Mononuclear cell (primary cell): ENCODE data around the gene HSD17B7. TPM values are rescaled to one million over a fixed set of nuclear protein-coding genes. Genes with fewer than 3 reads are reported as not detected.

ENCODE experiments used
- H3K27me3 ChIP-seq: 2 replicates; pipeline ENCODE4 v1.6.0; 2011; ENCODE audit warnings: low read length, control low read depth; ENCODE audit not compliant: insufficient read depth
- H3K4me1 ChIP-seq: 2 replicates; pipeline ENCODE4 v1.5.1; 2011; ENCODE audit warnings: mild to moderate bottlenecking, low read length, control low read depth; ENCODE audit not compliant: insufficient read depth
- H3K4me3 ChIP-seq: 2 replicates; pipeline ENCODE4 v1.5.1; 2011; ENCODE audit warnings: mild to moderate bottlenecking, low read length, moderate library complexity
- H3K9me3 ChIP-seq: 2 replicates; pipeline ENCODE4 v1.5.1; 2011; ENCODE audit warnings: low read depth, mild to moderate bottlenecking, control low read depth, low read length
- total RNA-seq: library from RNA; depleted of rRNA; stranded (reverse); fragments of >200 nt; gene quantifications from one replicate; pipeline ENCODE4 v1.2.3, GENCODE V29; 2012

HSD17B7 gene
- total RNA-seq, 1 donor: 6.7 TPM

DNA sequence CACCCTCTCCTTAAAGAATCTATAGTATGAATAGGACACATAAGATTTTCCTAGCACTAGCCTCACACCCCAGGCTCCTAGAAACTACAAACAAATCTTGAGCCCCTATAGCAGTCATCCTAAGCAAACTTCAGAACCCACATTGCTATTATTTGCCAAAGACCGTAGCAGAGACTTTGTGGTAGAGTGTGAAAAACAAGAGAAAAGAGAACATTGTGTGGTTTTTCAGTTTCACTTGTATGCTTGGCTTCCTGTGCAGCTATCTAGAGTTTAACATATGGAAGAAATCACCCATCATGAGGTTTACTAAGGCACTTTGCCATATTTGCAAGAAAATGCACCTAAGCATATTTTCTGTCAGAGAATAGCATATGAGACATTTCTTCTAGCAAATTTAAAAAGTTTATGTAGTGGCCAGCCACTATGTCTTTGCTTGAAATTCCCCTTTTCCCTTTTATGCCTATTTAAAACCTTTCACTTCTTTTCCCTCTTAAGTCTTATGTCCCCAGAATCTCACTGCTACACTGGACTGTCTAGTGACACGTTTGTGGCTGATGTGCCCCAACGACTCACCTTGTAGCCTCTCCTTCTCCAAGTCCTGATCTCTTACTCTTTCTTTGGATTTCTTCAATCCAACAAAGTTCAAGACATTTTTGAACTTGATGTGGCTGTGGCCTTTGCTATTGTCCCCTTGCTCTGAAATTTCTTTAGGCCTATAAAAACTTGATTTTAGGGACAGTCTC is 44.8 kb downstream of the HSD17B7 start:
- Histone ChIP-seq H3K4me3 (no peak overlapping the region), H3K27me3 (no peaks in the 10 kb centered on the region), H3K9me3 (peaks cover 4% of the 10 kb centered on the region), H3K4me1 (no peaks in the 10 kb centered on the region)

DNA sequence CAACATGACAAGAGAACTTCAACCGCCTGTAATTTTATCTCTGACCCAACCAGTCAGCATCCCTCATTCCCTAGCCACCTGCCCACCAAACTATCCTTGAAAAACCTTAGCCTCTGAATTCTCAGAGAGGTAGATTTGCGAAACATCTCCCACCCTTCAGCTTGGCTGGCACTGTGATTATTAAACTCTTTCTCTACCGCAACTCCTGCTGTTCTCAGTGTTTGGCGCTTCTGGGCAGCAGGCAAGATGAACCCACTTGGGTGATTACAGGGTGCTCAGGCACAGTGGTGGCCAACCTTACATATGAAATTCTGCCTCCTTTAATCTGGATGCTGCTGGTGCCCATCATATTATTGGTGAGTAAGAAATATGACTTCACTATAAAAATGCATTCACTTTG is 48.4 kb downstream of the HSD17B7 start:
- Histone ChIP-seq H3K9me3 (peaks cover 4% of the 10 kb centered on the region), H3K27me3 (no peaks in the 10 kb centered on the region), H3K4me1 (no peaks in the 10 kb centered on the region), H3K4me3 (no peak overlapping the region)

DNA sequence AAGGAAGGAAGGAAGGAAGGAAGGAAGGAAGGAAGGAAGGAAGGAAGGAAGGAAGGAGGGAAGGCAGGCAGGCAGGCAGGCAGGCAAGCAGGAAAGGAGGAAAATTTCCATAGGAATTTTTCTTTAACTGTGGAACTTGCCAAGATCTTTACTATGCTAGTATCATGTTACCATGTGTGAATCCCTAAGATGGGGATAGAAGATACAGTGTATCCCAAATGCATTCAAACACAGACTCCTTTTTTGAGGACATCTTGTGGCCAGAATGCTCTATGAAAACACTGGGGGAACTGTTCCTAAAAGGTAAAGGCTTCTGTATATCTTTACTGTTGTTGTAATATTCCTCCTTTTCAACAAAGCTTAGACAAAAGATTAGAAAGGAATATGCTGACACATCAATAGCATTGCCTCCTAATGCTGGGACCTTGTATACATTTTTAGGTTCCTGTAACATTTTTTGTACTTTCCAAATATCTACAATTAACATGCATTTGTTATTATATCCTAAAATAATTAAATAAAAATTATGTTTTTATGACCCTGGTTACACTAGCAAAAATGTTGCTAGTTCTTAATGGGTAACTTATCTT is 49.8 kb downstream of the HSD17B7 start:
- Histone ChIP-seq H3K4me1 (no peaks in the 10 kb centered on the region), H3K9me3 (peaks cover 4% of the 10 kb centered on the region), H3K4me3 (no peak overlapping the region)

DNA sequence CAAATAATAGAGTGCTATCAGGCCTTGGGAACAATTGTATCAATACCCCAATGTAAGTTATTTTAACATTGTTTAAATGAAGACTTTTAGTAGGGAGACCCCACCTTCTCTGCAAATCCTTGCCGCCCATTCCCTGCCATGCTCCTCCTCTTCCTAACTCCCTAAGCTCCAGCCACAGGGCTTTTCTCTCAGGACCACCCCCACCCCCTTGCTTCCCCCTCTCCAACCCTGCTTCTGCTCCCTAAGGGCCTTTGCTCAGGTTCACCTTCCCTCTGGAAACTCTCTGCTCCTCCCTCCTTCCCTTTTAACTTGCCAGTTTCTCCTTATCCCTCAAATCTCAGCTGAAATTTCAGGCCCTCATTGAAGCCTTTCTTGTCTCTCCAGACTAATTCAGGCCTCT is 53.7 kb downstream of the HSD17B7 start:
- Histone ChIP-seq H3K27me3 (peaks cover 3% of the 10 kb centered on the region), H3K9me3 (no peaks in the 10 kb centered on the region), H3K4me3 (no peak overlapping the region), H3K4me1 (no peaks in the 10 kb centered on the region)

More for the DNA sequence above, 49.8 kb downstream of the HSD17B7 start:
- no peaks in the 10 kb centered on the region for H3K27me3 ChIP-seq

DNA sequence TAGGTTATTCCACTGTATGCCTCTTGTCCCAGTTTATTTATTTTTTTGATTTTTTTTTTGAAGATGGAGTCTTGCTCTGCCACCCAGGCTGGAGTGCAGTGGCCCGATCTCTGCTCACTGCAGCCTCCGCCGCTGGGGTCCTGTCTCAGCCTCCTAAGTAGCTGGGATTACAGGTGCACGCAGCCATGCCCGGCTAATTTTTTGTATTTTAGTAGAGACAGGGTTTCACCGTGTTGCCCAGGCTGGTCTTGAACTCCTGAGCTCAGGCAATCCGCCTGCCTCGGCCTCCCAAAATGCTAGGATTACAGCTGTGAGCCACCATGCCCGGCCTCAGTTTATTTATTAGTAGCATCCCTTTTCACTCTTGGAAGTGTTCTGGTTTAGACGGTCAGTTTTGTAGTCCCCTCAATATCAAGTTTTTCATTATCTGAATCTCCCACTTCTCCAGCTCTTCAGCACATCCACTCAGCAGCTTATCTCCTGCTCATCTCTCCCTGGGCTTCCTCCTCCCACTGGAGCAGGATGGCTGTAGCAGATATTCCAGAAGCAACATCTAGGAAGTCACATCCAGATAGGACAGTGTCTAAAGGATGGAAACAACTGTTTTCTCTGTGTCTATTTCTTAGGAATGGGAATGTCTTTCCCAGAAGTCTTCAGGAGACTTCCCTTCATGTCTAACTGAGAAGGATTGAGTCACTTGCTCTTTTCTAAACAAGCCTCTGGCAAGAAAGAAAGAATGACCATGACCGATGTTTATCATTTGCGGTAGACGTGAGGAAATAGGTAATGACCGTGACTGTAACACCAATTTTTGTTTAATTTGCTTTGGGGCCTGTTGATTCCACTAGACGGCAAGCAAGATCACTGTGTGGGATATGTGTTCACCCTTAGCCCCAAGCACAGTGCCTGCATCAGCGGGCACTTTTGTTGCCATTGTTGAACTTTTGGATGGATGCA is 56.0 kb downstream of the HSD17B7 start:
- H3K4me1 ChIP-seq: no peaks in the 10 kb centered on the region
- peaks cover 6% of the 10 kb centered on the region for H3K27me3 ChIP-seq
- no peak overlapping the region for H3K4me3 ChIP-seq
- no peaks in the 10 kb centered on the region for H3K9me3 ChIP-seq

DNA sequence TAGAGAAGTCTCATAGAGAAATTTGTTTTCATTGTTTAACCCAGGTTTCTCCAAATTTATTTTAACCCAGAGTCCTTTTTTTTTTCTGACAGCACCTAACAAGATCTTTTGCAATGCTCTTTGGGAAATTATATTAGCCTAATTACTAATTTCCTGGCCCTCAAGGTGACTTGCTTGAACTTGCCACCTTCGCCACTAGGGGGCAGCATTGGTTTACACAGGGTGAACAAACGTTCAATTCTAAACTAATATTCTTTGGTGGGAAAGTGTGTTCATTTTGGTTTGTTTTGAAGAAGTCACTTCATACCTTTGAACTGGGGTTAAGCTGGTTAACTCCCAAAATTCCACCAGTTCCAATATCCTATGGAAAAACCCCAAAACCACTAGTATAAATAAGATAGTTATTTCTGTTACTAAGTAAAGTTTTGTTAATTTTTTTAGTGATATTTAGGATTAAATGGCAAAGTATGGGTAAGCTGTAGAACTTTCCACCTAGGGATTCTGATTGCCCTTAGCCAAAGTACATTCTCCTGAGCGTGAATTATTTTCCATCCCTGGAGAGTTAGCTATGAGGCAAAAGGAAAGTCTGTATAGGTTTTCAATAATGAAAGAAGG is 57.4 kb downstream of the HSD17B7 start:
- H3K4me1 ChIP-seq: no peaks in the 10 kb centered on the region
- peaks cover 6% of the 10 kb centered on the region for H3K27me3 ChIP-seq
- H3K4me3 ChIP-seq: no peak overlapping the region
- no peaks in the 10 kb centered on the region for H3K9me3 ChIP-seq

DNA sequence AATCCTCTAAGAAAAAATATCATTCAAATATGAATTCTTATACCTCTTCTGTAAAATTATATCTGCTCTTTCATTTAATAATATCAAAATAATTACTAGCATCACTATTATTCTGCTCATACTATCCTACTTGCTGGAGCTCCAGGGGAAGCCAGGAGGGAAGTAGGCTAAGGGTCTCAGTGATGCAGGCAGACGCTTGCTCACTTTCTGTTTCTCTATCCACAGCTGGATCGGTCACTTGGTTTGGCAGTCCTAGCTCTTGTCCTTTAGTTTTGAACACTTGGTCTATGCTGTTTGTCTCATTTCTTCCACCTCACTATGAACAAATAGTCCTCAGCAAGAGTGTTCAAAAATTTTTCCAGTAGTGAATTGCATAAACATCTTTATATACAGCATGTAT is 59.2 kb downstream of the HSD17B7 start:
- Histone ChIP-seq H3K27me3 (peaks cover 6% of the 10 kb centered on the region), H3K9me3 (no peaks in the 10 kb centered on the region), H3K4me1 (no peaks in the 10 kb centered on the region), H3K4me3 (no peak overlapping the region)

DNA sequence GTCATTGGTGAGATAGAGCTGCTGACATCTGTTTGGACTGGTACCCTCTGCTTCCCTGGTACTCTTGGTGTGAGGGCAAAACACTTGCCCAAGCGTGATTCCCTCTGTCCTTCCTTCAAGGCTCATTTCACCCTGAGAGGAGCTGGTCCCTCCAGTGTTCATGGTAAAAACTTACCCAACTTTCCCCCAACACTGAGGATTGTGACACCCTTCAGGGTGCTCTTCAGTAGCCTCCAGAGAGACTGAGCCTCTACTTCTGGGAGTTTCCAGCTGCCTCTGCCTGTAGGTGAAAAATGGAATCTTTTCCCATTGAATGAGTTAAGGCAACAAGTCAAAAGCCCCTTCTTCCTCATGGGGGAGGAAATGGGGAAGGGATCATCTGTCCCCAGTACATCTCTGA is 60.8 kb downstream of the HSD17B7 start:
- Histone ChIP-seq H3K27me3 (peaks cover 6% of the 10 kb centered on the region), H3K9me3 (no peaks in the 10 kb centered on the region), H3K4me3 (no peak overlapping the region), H3K4me1 (no peaks in the 10 kb centered on the region)

DNA sequence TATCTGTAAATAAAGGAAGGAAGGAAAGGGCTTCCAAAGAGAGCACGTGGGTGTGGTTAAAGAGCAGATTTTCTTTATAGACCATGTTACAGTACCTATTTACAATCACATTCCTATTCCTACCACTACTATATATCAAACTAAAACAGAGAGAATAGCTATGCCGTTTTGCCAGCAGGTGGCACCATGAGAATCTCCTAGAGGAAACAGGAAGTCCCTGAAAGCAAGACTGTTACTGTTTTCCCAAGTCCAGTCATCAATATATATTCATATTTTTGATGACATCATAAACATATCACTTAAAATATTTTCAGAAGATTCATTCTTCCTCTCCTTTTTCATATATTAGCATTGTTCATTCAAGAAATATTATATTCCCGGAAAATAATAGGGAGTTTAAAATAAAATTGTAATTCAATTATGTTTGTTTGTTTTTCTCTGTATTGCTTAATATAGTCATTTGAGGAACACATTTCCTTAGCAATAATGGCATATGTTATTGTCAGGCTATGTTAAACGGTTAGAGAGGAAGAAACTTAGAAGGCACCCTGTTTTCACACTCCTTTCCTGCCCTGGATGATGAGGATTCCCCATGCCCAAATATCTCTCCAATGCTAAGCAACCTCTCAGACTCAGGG is 63.9 kb downstream of the HSD17B7 start:
- Histone ChIP-seq H3K4me3 (no peak overlapping the region), H3K9me3 (no peaks in the 10 kb centered on the region), H3K4me1 (no peaks in the 10 kb centered on the region), H3K27me3 (peaks cover 3% of the 10 kb centered on the region)

DNA sequence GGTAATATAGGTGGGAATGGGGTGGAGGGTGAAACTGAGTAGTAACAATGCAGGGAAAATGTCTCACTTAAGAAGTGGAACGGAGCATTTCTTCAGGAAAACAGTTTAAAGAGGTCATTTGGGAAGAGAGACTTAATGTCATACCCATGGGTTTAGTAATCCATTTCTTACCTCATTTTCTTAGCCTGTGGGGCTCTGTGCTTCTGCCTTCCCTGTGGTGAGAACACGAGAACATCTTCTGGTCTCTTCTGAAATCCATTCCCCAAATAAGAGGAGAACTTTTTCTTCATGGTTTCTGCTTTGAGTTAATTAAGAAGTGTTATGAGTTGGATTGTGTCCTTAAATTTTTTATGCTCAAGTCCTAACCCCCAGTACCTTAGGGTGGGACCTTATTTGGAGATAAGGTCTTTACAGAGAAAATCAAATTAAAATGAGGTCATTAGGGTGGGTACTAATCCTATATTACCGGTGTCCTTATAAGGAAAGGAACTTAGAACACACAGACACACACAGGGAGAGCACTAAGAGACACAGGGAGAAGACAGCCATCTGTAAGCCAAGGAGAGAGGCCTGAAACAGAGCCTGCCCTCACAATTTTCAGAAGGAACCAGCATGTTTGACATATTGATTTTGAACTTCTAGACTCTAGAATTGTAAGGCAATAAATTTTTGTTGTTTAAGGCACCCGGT is 65.1 kb downstream of the HSD17B7 start:
- no peak overlapping the region for H3K4me3 ChIP-seq
- H3K4me1 ChIP-seq: no peaks in the 10 kb centered on the region
- no peaks in the 10 kb centered on the region for H3K9me3 ChIP-seq
- no peaks in the 10 kb centered on the region for H3K27me3 ChIP-seq

DNA sequence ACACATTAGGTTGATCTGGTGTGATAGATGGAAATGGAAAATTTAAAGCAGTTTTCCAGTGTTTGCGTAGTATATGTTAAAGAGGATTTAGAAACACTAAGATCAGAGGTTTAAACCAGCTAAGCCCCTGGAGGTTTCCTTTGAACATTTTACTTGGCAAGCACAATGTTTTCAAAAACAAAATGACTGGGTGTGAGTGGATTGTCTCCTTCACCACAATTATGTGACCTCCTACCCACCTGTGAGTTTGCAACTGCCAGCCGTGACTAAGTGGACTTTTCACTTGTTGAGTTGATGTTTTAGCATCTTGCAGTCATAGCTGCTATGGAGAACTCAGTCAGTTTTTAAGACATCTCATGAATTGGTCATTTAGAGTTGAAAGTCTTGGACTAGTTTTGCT is 65.8 kb downstream of the HSD17B7 start:
- Histone ChIP-seq H3K27me3 (no peaks in the 10 kb centered on the region), H3K4me3 (no peak overlapping the region), H3K4me1 (no peaks in the 10 kb centered on the region), H3K9me3 (no peaks in the 10 kb centered on the region)

DNA sequence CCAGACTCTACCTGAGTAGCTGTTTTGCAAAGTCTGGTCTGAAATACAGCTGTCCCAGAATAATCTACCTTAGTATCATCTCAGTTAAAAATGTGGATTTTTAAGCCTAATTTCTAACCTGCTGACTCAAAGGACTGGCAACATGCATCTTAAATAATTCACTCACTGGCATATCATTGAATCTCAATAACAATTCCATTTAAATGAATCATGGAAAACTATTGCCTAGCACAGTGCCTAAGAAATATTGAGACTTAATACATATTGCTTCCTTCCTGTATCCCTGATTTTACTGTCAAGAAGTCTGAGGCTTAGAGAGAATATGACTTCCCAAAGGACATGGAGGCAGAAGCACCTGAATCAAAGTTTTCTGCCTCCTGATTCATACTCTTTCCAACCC is 67.3 kb downstream of the HSD17B7 start:
- Histone ChIP-seq H3K4me3 (no peak overlapping the region), H3K9me3 (no peaks in the 10 kb centered on the region), H3K27me3 (no peaks in the 10 kb centered on the region), H3K4me1 (no peaks in the 10 kb centered on the region)

DNA sequence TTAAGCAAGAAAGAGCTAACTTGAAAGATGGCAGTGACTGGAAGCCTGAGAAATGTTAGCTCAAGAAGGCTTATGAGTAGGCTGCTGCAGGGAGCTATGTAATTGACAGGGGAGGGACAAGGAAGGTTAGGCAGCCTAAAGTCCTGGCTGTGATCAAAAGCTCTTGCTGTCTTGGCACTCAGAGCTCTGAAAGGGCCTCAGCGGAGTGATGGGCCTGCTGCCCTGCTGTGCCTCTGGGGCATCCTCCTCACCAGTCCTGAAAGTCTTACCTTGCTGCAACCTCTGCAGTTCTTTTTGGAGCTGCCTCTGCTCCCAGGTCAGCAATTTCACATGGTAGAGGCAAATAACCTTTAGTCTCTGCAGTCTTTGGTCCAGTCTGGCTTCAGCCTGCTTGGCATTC is 68.7 kb downstream of the HSD17B7 start:
- Histone ChIP-seq H3K4me3 (no peak overlapping the region), H3K27me3 (no peaks in the 10 kb centered on the region), H3K9me3 (no peaks in the 10 kb centered on the region), H3K4me1 (no peaks in the 10 kb centered on the region)

DNA sequence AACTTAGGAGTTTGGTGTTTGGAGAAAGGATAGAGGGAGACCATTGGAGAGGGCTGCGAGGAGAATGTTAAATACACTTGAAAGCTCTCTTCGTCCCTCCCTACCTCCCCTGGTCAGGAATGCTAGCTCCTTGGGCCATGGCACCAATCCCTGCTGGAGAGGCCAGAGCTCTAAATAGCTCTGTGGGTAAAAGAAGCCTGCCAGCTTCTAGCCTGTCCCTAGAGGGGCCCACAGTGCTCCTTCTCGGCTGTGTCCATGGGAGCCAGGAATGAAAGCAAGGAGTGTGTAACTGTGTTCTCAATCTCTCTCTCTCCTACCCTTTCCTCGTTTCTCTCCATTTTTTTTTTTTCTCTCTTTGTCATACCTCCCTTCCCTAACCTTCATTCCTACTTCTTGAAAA is 70.6 kb downstream of the HSD17B7 start, which contains the start of gene CCDC190:
Gene CCDC190, minus strand, starts transcription at position 75 of the 400 bp plus-strand sequence. CDS start 1,529 bp downstream, outside the sequence.
- Histone ChIP-seq H3K27me3 (peaks cover 6% of the 10 kb centered on the region), H3K4me3 (no peak within 1 kb of the TSS), H3K4me1 (no peaks in the 10 kb centered on the region), H3K9me3 (no peaks in the 10 kb centered on the region)
